Nucleus accumbens (tissue), 56 donors: ENCODE data around the gene RNF32.
"Not testable (repeated sequence)": the region's sequence is repeated elsewhere in the genome, so short reads cannot be mapped to it uniquely, and the experiment has no call there.

Experiments
- DNase-seq, 56 donors: peaks; one replicate each; lab custom pipeline; 2025; lab: John Stamatoyannopoulos, UW

RNF32 gene

DNA sequence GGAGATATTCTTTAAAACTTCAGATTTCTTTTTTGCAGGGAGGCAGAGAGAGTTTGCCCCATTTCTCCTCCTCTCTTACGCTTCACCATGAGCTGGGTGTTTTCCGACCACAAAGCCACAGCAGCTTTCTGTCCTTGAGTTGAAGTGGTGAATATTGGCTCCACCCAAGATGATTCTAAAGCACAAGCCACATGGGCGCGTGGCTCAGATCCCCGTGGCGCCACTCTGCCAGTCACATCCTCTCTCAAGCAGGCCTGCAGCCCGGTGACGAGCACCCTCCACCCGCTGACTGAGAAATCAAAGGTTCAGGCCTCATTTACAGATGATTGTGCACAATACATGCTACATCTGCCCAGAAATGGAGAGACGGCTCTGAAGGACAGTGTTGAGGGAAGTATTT lies 27.6 kb upstream of the RNF32 start:
- peak in 1 of 56 donors; percentile 25 for DNase-seq

DNA sequence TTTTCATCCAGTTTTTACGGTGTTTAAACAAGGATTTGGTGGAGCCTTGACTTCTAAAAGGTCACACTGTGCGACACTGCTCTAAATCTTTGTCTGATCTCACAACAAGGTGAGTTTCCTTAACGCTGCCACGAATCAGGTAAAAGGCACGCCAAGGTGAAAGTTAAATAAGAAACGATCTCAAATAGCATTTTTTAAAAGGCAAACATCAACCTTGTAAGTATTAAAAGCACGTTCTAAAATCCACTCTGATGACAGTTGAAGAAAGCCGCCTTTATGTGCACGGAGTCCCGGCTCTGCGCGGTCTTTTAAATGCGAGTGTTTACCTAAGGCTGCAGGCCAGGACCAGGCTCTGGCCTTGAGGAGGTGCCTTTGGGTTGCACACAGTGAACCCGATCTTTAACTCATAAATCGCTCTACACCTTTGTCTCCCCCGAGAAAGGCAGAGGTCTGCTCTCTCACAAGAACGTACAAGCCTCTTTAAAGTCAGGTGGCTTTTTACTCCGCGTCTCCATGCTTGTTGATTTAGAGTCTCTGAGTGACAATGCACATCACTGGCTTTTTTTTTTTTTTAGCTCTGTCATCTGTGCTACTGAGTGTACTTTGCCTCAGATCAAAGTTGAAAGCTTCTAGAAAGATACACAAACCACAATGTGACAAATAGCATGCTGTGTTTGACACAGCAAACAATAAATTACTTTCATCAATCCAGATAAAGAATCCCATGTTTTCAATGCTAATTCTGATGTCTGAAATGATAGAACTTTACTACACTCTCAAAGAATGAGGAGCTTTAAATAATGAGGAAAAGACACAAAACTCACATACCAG lies 25.9 kb upstream of the RNF32 start:
- DNase-seq = no peak

GRCh38 chr7:156616269-156617202 lies 24.0 kb upstream of the RNF32 start:
- DNase-seq = peak in 3 of 56 donors; percentile 17 to 25 (median 24)

DNA sequence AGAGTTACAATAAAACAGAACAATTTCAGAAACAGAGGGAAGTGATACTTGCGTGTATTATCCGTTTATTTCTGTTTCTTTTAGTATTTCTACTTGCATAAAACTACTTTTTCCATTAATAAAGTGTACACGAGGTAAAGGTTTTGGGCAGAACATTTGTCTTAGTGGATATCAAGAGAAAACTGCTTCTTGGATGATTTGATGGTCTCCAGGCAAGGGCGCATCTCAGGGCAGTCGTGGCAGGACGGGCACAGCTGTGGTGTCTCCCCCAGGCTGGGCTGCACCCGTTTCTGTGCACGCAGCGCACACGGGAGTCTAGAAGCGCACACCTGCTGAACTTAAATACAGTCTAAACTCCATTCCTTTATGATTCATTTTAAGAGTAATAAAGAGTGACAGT lies 23.4 kb upstream of the RNF32 start:
- no peak for DNase-seq

DNA sequence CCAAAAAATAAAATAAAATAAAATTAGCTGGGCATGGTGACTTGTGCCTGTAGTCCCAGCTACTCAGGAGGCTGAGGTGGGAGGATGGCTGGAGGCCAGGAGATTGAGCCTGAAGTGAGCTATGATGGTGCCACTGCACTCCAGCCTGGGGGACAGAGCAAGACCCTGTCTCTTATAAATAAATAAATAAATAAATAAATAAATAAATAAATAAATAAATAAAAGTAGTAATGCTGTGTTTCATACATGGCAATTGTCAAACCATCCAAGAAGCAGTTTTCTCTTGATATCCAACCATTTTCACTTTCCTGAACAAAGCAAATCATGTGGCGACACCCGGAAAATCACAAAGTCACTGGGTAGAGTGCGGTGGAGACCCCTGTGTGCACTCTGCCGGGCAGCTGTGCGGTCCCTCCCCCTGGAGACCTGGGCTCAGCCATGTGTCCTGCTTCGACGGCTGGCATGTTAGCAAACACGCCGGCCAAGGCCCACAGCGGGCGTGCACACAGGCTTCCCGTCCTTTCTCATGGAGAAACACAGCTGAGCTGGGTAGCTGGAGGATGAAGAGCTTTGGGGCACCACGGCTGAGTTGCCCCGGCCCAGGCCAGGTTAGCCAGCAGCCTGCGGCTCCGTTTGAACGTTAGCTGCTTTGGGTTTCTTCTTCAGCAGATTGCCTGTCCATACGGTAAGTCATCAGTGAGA lies 22.3 kb upstream of the RNF32 start:
- DNase-seq = no peak

GRCh38 chr7:156618780-156619367 lies 21.7 kb upstream of the RNF32 start:
- DNase-seq = no peak

DNA sequence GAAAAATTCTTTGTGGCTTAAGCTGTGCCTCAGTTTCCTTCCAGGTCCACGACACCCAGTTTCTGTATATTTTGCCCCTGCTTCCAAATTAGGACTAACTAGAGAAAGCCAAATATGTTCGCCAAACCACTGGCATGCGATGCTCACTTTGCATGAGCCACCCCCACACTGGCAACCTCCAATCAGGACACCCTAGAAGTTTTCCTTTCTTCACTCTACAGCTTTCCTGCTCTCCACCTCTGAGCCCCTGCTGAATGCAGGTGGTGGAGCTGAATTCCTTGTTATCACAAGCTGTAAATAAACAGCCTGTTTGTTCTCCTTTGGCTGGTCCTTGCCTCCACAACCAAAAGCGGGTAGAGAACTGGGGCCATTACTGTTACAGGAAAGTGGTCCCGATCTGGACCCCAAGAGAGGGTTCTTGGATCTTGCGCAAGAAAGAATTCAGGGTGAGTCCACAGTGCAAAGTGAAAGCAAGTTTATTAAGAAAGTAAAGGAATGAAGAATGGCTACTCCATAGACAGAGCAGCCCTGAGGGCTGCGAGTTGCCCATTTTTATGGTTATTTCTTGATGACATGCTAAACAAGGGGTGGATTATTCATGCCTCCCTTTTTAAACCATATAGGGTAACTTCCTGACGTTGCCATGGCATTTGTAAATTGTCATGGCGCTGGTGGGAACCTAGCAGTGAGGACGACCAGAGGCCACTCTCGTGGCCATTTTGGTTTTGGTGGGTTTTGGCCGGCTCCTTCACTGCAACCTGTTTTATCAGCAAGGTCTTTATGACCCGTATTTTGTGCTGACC lies 20.9 kb upstream of the RNF32 start:
- not testable (repeated sequence) for DNase-seq

- no peak for DNase-seq
Measured at GRCh38 chr7:156620291-156620675, 20.3 kb upstream of the RNF32 start.

GRCh38 chr7:156621652-156622051 lies 18.9 kb upstream of the RNF32 start:
- DNase-seq = no peak

DNA sequence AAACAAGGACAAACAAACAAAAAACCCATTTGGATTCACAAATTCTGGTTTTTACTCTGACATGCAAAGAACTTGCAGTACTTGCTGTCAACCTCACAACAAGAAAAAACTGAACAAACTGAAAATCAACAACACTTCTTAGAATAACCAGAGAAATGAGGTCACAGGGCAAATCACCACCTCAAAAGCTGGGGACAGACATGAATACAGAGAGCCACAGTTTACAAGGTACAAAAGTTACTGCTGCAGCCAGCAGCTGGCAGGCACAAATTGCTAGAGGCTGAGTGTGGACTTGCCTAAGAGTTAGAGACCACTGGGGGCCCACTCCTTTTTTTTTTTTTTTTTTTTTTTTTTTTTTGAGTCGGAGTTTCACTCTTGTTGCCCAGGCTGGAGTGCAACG lies 15.0 kb upstream of the RNF32 start:
- DNase-seq = no peak

DNA sequence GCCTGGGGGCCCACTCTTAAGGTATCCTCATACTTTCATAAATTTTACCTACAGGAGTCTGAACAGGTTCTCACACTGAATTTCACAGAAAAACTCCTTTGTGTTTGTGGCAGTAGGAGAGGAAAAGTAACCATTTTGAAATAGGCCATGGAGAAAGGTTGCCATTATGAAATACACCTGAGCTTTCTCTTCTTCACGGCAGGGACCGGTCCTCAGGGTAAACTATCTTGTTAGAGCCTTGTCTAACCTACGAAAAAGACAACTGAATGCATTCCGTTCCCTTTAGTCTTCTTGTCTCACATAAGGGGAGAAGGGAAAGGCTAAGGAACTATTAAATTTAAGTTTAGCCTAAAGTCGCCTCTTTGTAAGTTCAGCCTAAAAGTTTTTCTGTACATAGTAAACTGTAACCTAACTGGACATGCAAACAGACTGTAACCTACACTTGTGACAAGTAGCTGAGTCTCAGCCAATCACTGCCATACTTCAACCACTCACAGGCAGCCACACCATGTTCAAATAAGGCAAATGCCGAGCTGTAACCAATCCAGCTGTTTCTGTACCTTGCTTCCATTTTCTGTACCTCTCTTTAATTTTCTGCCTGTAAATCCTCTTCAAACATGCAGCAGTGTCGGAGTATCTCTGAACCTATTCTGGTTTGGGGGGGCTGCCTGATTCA lies 14.2 kb upstream of the RNF32 start:
- no peak for DNase-seq

DNA sequence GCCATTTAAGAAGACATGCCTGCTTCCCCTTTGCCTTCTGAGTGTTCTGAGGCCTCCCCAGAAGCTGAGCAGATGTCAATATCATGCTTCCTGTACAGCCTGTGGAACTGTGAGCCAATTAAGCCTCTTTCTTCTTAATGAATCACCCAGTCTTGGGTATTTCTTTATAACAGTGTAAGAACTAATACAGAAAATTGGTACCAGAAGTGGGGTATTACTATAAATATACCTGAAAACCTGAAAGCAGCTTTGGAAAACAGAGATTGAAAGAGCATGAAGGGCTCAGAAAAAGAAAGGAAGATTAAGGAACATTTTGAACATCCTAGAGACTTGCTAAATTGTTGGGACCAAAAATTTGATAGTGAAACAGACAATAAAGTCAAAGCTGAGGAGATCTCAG lies 12.0 kb upstream of the RNF32 start:
- DNase-seq = no peak

GRCh38 chr7:156629873-156630272 lies 10.7 kb upstream of the RNF32 start:
- DNase-seq = no peak

DNA sequence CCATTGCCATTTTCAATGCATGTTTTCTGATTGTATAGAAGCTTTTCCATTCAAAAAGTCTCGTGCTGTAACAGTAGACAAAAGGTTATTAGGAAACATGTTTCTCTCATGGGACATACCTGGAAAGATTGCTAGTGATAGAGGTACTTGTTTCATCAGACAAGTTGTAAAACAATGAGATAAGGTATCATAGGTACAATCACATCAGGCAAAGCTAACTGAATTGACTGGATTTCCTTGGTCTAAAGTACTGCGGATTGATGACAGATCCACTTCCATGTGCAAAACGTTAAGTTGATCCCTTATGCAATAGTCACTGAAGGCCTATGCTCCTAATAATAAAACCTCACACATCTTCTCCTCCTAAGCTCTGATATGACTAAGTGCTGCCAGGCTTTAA lies 6.5 kb upstream of the RNF32 start:
- no peak for DNase-seq

DNA sequence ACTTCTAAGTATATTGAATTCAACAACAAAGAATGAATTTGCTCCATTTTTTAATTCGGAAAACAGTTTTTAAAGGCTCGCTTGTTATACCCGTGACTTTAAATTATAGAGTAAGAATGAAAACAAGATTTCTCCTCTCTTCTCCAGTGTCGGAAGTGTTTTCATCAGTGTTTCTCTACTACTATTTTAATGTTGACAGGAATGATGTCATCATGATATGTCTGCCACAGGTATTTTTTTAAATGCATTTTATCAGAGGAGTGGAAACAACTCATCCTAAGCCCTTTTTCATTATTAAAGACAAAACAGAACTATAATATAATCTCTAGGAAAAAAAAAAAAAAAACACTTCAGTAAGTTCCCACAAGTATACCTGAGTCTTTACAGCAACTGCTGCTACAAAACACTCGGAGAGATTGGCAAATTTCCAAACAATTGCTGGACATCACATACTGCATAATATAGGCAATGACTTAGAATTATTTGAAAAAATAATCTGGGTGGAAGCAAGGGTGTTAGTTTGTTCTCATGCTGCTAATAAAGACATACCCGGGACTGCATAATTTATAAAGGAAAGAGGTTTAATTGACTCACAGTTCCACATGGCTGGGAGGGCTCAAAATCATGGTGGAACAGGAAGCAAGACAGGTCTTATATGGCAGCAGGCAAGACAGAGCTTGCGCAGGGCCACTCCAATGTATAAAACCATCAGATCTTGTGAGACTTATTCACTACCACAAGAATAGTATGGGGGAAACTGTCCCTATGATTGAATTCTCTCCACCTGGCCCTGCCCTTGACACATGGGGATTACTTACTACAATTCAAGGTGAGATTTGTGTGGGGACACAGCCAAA lies 4.8 kb upstream of the RNF32 start:
- no peak for DNase-seq

DNA sequence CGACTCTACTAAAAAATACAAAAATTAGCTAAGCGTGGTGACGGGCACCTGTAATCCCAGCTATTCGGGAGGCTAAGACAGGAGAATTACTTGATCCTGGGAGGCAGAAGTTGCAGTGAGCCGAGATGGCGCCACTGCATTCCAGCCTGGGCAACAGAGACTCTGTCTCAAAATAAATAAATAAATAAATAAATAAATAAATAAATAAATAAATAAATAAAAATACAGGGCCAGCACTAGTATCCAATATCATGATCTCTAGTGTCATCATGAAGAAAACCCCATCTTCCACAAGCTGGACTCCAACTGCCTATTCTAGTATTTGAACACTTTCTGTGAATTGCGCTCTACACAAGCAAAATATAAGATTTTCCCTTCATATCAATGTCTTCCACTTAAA lies 3.5 kb upstream of the RNF32 start:
- not testable (repeated sequence) for DNase-seq

DNA sequence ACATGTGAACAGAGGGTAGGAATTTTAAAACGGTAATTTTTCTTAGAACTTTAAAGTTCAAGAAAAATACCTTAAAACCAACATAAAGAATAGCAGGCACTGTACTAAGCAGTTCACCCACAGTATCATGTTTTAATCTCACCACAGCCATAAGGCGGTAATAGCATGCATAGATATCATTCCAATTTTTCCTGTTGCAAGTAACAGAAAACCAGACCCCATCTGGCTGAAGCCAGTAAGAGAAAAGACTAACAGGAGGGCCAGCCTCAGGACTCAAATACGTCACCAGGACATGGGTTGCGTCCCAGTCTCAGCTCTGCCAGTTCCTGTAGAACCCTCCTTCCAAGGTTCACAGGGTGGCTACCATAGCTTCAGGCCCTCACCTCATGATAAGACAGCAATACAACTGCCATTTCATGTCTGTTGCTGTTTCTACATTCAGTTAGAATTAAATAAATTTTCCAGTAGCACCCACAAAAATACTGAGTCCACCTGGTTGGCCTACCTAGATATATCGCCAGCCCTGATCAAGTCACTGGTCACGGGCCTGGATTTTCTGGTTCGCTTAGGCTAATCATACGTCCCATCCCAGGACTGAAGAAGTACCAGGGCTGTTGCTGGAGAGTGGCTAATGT lies 2.0 kb upstream of the RNF32 start:
- DNase-seq = no peak
